HEK293 (cell line): ENCODE measurements around the gene EFEMP1.

ENCODE experiments used
- MYNN ChIP-seq: fragments of 450-650 bp; formaldehyde crosslinking; IDR thresholded peaks from 2 replicates; pipeline ENCODE4 v1.5.1; 2016; ENCODE audit warnings: missing biosample characterization, missing genetic modification characterization, borderline replicate concordance
- OVOL3 ChIP-seq: fragments of 450-650 bp; formaldehyde crosslinking; IDR thresholded peaks from 2 replicates; pipeline ENCODE4 v1.5.1; 2016; ENCODE audit warnings: missing biosample characterization, missing genetic modification characterization
- ZBTB17 ChIP-seq: fragments of 450-650 bp; formaldehyde crosslinking; IDR thresholded peaks from 2 replicates; pipeline ENCODE4 v1.5.1; 2016; ENCODE audit warnings: missing biosample characterization, missing genetic modification characterization
- ZBTB48 ChIP-seq: fragments of 450-650 bp; formaldehyde crosslinking; IDR thresholded peaks from 2 replicates; pipeline ENCODE4 v1.5.1; 2016; ENCODE audit warnings: missing biosample characterization, missing genetic modification characterization
- ZFHX2 ChIP-seq: fragments of 450-650 bp; formaldehyde crosslinking; conservative IDR thresholded peaks from 2 replicates; pipeline ENCODE4 v1.5.1; 2016; ENCODE audit warnings: missing biosample characterization, missing genetic modification characterization
- ZFP3 ChIP-seq: fragments of 450-650 bp; formaldehyde crosslinking; IDR thresholded peaks from 2 replicates; pipeline ENCODE4 v1.5.1; 2016; ENCODE audit warnings: low read depth, missing biosample characterization, missing genetic modification characterization
- ZNF10 ChIP-seq: fragments of 450-650 bp; formaldehyde crosslinking; IDR thresholded peaks from 2 replicates; pipeline ENCODE4 v1.5.1; 2017; ENCODE audit warnings: missing biosample characterization, missing genetic modification characterization
- ZNF174 ChIP-seq: fragments of 450-650 bp; formaldehyde crosslinking; IDR thresholded peaks from 2 replicates; pipeline ENCODE4 v1.5.0; 2017; ENCODE audit warnings: missing biosample characterization, mild to moderate bottlenecking, missing genetic modification characterization
- ZNF211 ChIP-seq: fragments of 450-650 bp; formaldehyde crosslinking; IDR thresholded peaks from 2 replicates; pipeline ENCODE4 v1.5.1; 2016; ENCODE audit warnings: low read depth, missing biosample characterization, missing genetic modification characterization
- ZNF266 ChIP-seq: fragments of 450-650 bp; formaldehyde crosslinking; IDR thresholded peaks from 2 replicates; pipeline ENCODE4 v1.5.1; 2016; ENCODE audit warnings: missing biosample characterization, missing genetic modification characterization, low read depth
- ZNF280D ChIP-seq: fragments of 450-650 bp; formaldehyde crosslinking; IDR thresholded peaks from 2 replicates; pipeline ENCODE4 v1.5.1; 2016; ENCODE audit warnings: missing biosample characterization, missing genetic modification characterization
- ZNF341 ChIP-seq: fragments of 450-650 bp; formaldehyde crosslinking; IDR thresholded peaks from 2 replicates; pipeline ENCODE4; 2016; ENCODE audit warnings: low read depth, missing biosample characterization, missing genetic modification characterization
- ZNF350 ChIP-seq: fragments of 450-650 bp; formaldehyde crosslinking; IDR thresholded peaks from 2 replicates; pipeline ENCODE4 v1.5.0; 2017; ENCODE audit warnings: missing biosample characterization, mild to moderate bottlenecking, missing genetic modification characterization
- ZNF426 ChIP-seq: fragments of 450-650 bp; formaldehyde crosslinking; IDR thresholded peaks from 2 replicates; pipeline ENCODE4 v1.5.1; 2017; ENCODE audit warnings: missing biosample characterization, missing genetic modification characterization, mild to moderate bottlenecking, inconsistent platforms, moderate library complexity
- ZNF433 ChIP-seq: fragments of 450-650 bp; formaldehyde crosslinking; IDR thresholded peaks from 2 replicates; pipeline ENCODE4 v1.5.1; 2016; ENCODE audit warnings: missing biosample characterization, missing genetic modification characterization, low read depth
- ZNF488 ChIP-seq: fragments of 450-650 bp; formaldehyde crosslinking; IDR thresholded peaks from 2 replicates; pipeline ENCODE4 v1.5.1; 2016; ENCODE audit warnings: missing biosample characterization, missing genetic modification characterization
- ZNF530 ChIP-seq: fragments of 450-650 bp; formaldehyde crosslinking; IDR thresholded peaks from 2 replicates; pipeline ENCODE4 v1.5.1; 2016; ENCODE audit warnings: low read depth, missing biosample characterization, missing genetic modification characterization
- ZNF571 ChIP-seq: fragments of 450-650 bp; formaldehyde crosslinking; IDR thresholded peaks from 2 replicates; pipeline ENCODE4 v1.5.0; 2017; ENCODE audit warnings: missing biosample characterization, missing genetic modification characterization
- ZNF664 ChIP-seq: fragments of 450-650 bp; formaldehyde crosslinking; IDR thresholded peaks from 2 replicates; pipeline ENCODE4 v1.5.1; 2016; ENCODE audit warnings: missing biosample characterization, missing genetic modification characterization
- ZNF776 ChIP-seq: fragments of 450-650 bp; formaldehyde crosslinking; IDR thresholded peaks from 2 replicates; pipeline ENCODE4 v1.5.0; 2017; ENCODE audit warnings: missing biosample characterization, missing genetic modification characterization, borderline replicate concordance
- ZNF837 ChIP-seq: fragments of 450-650 bp; formaldehyde crosslinking; IDR thresholded peaks from 2 replicates; pipeline ENCODE4 v1.5.1; 2016; ENCODE audit warnings: missing biosample characterization, missing genetic modification characterization
- ZXDB ChIP-seq: fragments of 450-650 bp; formaldehyde crosslinking; IDR thresholded peaks from 2 replicates; pipeline ENCODE4 v1.5.1; 2016; ENCODE audit warnings: missing biosample characterization, missing genetic modification characterization
- TF ChIP-seq, protein P1 (sequence below): fragments of 450-650 bp; formaldehyde crosslinking; IDR thresholded peaks from 2 replicates; pipeline ENCODE4 v1.5.1; 2016; ENCODE audit warnings: missing biosample characterization, missing genetic modification characterization
- TF ChIP-seq, protein P2 (sequence below): sonication (generic); formaldehyde crosslinking; IDR thresholded peaks from 2 replicates; pipeline ENCODE4 v1.8.1; 2022; ENCODE audit warnings: mild to moderate bottlenecking, moderate library complexity, missing genetic modification reagents
- TF ChIP-seq, protein P3 (sequence below): fragments of 450-650 bp; formaldehyde crosslinking; IDR thresholded peaks from 2 replicates; pipeline ENCODE4 v1.5.1; 2017; ENCODE audit warnings: missing biosample characterization, missing genetic modification characterization
- TF ChIP-seq, protein P4 (sequence below): fragments of 450-650 bp; formaldehyde crosslinking; conservative IDR thresholded peaks from 2 replicates; pipeline ENCODE4 v1.5.1; 2016; ENCODE audit warnings: low read depth, missing biosample characterization, missing genetic modification characterization

The EFEMP1 gene

GRCh38 chr2:55843096-55843993 lies 80.2 kb downstream of the EFEMP1 start (continued):
- TF ChIP-seq ZNF488 (tag by site-specific recombination), result peak; percentile 97
- TF ChIP-seq, protein P1, sequence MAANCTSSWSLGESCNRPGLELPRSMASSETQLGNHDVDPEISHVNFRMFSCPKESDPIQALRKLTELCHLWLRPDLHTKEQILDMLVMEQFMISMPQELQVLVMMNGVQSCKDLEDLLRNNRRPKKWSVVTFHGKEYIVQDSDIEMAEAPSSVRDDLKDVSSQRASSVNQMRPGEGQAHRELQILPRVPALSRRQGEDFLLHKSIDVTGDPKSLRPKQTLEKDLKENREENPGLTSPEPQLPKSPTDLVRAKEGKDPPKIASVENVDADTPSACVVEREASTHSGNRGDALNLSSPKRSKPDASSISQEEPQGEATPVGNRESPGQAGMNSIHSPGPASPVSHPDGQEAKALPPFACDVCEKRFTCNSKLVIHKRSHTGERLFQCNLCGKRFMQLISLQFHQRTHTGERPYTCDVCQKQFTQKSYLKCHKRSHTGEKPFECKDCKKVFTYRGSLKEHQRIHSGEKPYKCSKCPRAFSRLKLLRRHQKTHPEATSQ (tag by site-specific recombination), result 0 out of 2 replicates have a peak, but pooled peaks have one; percentile 38
- no peak for TF ChIP-seq ZNF211 (tag by site-specific recombination)
- no peak for TF ChIP-seq ZNF266 (tag by site-specific recombination)
- no peak for TF ChIP-seq ZFP3 (tag by site-specific recombination)
- TF ChIP-seq ZNF776 (tag by site-specific recombination), result no peak
- no peak for TF ChIP-seq ZBTB48 (tag by site-specific recombination)
- peak; percentile 90 for TF ChIP-seq ZBTB17 (tag by site-specific recombination)
- TF ChIP-seq, protein P2, sequence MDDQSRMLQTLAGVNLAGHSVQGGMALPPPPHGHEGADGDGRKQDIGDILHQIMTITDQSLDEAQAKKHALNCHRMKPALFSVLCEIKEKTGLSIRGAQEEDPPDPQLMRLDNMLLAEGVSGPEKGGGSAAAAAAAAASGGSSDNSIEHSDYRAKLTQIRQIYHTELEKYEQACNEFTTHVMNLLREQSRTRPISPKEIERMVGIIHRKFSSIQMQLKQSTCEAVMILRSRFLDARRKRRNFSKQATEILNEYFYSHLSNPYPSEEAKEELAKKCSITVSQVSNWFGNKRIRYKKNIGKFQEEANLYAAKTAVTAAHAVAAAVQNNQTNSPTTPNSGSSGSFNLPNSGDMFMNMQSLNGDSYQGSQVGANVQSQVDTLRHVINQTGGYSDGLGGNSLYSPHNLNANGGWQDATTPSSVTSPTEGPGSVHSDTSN (CRISPR knock-in tag), result no peak
- TF ChIP-seq ZNF433 (tag by site-specific recombination), result no peak
- peak; percentile 64 for TF ChIP-seq MYNN
- TF ChIP-seq ZNF664, result peak; percentile 96
- no peak for TF ChIP-seq ZNF530 (tag by site-specific recombination)
- no peak for TF ChIP-seq ZNF280D (tag by site-specific recombination)
- no peak for TF ChIP-seq ZNF571
- TF ChIP-seq ZNF10, result peak; percentile 72; the same call in 1 of the 2 replicates
- TF ChIP-seq ZNF837 (tag by site-specific recombination), result no peak
- TF ChIP-seq, protein P3, sequence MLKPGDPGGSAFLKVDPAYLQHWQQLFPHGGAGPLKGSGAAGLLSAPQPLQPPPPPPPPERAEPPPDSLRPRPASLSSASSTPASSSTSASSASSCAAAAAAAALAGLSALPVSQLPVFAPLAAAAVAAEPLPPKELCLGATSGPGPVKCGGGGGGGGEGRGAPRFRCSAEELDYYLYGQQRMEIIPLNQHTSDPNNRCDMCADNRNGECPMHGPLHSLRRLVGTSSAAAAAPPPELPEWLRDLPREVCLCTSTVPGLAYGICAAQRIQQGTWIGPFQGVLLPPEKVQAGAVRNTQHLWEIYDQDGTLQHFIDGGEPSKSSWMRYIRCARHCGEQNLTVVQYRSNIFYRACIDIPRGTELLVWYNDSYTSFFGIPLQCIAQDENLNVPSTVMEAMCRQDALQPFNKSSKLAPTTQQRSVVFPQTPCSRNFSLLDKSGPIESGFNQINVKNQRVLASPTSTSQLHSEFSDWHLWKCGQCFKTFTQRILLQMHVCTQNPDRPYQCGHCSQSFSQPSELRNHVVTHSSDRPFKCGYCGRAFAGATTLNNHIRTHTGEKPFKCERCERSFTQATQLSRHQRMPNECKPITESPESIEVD (tag by site-specific recombination), result peak; percentile 100
- TF ChIP-seq OVOL3, result peak; percentile 96
- TF ChIP-seq ZFHX2 (tag by site-specific recombination), result no peak
- TF ChIP-seq ZNF426, result no peak
- TF ChIP-seq ZXDB (tag by site-specific recombination), result peak; percentile 96
- TF ChIP-seq ZNF341, result peak; percentile 75
- TF ChIP-seq ZNF350, result no peak
- TF ChIP-seq, protein P4, sequence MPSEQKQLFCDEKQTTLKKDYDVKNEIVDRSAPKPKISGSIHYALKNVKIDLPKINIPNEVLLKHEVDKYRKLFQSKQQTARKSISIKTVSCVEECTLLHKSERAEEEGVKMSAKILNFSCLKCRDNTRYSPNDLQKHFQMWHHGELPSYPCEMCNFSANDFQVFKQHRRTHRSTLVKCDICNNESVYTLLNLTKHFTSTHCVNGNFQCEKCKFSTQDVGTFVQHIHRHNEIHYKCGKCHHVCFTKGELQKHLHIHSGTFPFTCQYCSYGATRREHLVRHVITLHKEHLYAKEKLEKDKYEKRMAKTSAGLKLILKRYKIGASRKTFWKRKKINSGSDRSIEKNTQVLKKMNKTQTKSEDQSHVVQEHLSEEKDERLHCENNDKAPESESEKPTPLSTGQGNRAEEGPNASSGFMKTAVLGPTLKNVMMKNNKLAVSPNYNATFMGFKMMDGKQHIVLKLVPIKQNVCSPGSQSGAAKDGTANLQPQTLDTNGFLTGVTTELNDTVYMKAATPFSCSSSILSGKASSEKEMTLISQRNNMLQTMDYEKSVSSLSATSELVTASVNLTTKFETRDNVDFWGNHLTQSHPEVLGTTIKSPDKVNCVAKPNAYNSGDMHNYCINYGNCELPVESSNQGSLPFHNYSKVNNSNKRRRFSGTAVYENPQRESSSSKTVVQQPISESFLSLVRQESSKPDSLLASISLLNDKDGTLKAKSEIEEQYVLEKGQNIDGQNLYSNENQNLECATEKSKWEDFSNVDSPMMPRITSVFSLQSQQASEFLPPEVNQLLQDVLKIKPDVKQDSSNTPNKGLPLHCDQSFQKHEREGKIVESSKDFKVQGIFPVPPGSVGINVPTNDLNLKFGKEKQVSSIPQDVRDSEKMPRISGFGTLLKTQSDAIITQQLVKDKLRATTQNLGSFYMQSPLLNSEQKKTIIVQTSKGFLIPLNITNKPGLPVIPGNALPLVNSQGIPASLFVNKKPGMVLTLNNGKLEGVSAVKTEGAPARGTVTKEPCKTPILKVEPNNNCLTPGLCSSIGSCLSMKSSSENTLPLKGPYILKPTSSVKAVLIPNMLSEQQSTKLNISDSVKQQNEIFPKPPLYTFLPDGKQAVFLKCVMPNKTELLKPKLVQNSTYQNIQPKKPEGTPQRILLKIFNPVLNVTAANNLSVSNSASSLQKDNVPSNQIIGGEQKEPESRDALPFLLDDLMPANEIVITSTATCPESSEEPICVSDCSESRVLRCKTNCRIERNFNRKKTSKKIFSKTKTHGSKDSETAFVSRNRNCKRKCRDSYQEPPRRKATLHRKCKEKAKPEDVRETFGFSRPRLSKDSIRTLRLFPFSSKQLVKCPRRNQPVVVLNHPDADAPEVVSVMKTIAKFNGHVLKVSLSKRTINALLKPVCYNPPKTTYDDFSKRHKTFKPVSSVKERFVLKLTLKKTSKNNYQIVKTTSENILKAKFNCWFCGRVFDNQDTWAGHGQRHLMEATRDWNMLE, result peak; percentile 65
- TF ChIP-seq ZNF174, result no peak
